ENCODE results near the gene HIVEP2. TPM values are rescaled to one million over a fixed set of nuclear protein-coding genes. Genes with fewer than 3 reads are reported as not detected.

Gene HIVEP2
- total and polyA plus RNA-seq, 2 donors (not counting 3 experiments of a cell fraction or from before 2014, with no cell fraction given) = 1.3 to 4.7 TPM

- intact Hi-C loops (cut with micrococcal nuclease) = loop anchor here (10.0 kb wide), 1 partner anchor 433 kb away; no protein-coding TSS in a partner anchor
- H3K36me3 ChIP-seq (ENCODE audit: control insufficient read depth in 2 of 2, extremely low read depth in 1 of 2, insufficient read depth in 2 of 2, low read length in 2 of 2) = no peaks in the 10 kb centered on the region
- H3K79me2 ChIP-seq (ENCODE audit: control insufficient read depth, insufficient read depth, low read length) = no peaks in the 10 kb centered on the region
- H3K27me3 ChIP-seq (ENCODE audit: control insufficient read depth in 2 of 2, insufficient read depth in 2 of 2, low read length in 2 of 2) = no peaks in the 10 kb centered on the region
- TF ChIP-seq MAX (IDR thresholded peaks at IDR 0.05; ENCODE audit: insufficient read depth, insufficient read length) (no peak), POLR2A (IDR thresholded peaks at IDR 0.05; ENCODE audit: low read depth, low read length) (no peak), FOS (IDR thresholded peaks at IDR 0.05; ENCODE audit: borderline replicate concordance, insufficient read depth, low read length) (no peak), EZH2 (IDR thresholded peaks at IDR 0.05; ENCODE audit: borderline replicate concordance, low read depth, low read length, severe bottlenecking) (no peak), MYC (IDR thresholded peaks at IDR 0.05; ENCODE audit: low read depth, low read length) (no peak), JUN (IDR thresholded peaks at IDR 0.05; ENCODE audit: borderline replicate concordance, insufficient read depth, insufficient read length, low read depth) (no peak), GATA2 (IDR thresholded peaks at IDR 0.05; ENCODE audit: insufficient read depth, insufficient read length, low read depth, low read length) (no peak), CTCF (IDR thresholded peaks at IDR 0.05; ENCODE audit: extremely low read depth in 1 of 2, insufficient read depth in 1 of 2, low read depth in 1 of 2, low read length in 2 of 2) (no peak), POLR2AphosphoS5 (IDR thresholded peaks at IDR 0.05; ENCODE audit: insufficient read depth, low read depth, low read length) (no peak)
- CTCF ChIA-PET = interaction anchor here (0.7 to 1.7 kb wide), 3 partner anchors 34 to 178 kb away, joined by 3 to 4 read pairs (median 3); no protein-coding TSS in a partner anchor
- POLR2A ChIA-PET = no interaction called here
- dilution Hi-C loops (cut with MboI; ENCODE audit: extremely low pct_ligation_motif_present, low sequenced_read_pairs) = no loop called here
- no peaks in the 10 kb centered on the region for H3K9me3 ChIP-seq (replicated peaks; ENCODE audit: control insufficient read depth, insufficient read depth, low read length)
- H3K4me1 ChIP-seq (ENCODE audit: control insufficient read depth, extremely low read depth, insufficient read depth, low read length) = peaks cover 50% of the 10 kb centered on the region
- no peak overlapping the region for H2AFZ ChIP-seq (ENCODE audit: low read depth, low read length)
- no TSS peak for BruUV-seq (replicated peaks)
- no peak overlapping the region for H3K9ac ChIP-seq (replicated peaks; ENCODE audit: extremely low read depth, insufficient read depth, low read length)
- no peak overlapping the region for H3K4me3 ChIP-seq (replicated peaks in 1 of 3; ENCODE audit: insufficient read depth in 1 of 3, low read depth in 1 of 3, low read length in 3 of 3)
- FAIRE-seq = no peak
- no peak for DNase-seq (ENCODE audit: low read depth, low spot score)
- no peaks in the 10 kb centered on the region for H3K9me1 ChIP-seq (replicated peaks; ENCODE audit: control insufficient read depth, extremely low read depth, insufficient read depth, low read length)
- H4K20me1 ChIP-seq (replicated peaks; ENCODE audit: control insufficient read depth, extremely low read depth, insufficient read depth, low read length) = no peaks in the 10 kb centered on the region
- H3K27ac ChIP-seq (ENCODE audit: insufficient read depth, low read depth, low read length) = no peak overlapping the region
- H3K4me2 ChIP-seq (ENCODE audit: insufficient read depth, low read length) = no peak overlapping the region
Measured at GRCh38 chr6:142848156-142848555, 96.8 kb downstream of the HIVEP2 start.
